ENCODE results near the gene CLDN25. TPM values are rescaled to one million over a fixed set of nuclear protein-coding genes. Genes with fewer than 3 reads are reported as not detected.
"Not testable (repeated sequence)": the region's sequence is repeated elsewhere in the genome, so short reads cannot be mapped to it uniquely, and the experiment has no call there.

CLDN25 gene
- polyA plus RNA-seq, 6 donors from 2014 or later = not detected

DNA sequence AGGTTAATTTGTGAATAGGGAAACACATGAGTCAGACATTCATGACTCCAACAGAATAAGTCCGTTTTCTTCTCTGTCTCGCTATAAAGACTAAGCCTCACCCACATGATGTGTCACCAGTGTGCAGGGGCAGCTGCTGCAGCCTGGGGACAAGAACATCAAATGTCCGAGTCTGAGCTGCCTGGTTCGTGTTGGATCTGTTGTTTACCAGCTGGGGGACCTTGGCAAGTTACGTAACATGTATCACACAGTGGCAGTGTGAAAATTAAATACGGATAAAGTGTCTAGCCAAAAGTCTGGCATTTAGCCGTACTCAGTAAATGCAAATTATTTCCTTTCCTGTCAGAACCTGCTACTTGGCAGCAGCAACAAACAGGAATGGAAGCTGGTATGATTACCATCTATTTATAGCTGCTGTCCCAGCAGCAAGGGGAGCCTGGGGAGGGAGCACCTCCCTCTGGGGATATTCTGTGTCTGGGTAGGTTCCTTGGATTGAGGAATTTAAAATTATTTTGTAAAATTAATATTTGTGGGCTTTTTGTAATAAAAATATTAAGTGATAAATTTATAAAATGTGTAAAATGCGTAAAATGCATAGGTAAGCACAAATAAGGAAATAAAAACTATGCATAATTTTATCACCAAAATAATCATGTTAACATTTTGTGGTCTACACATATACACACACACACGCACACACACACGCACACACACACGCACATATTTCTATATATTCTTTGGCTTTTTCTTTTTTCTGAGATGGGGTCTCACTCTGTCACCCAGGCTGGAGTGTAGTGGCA lies 1.3 kb upstream of the CLDN25 start:
- Mint-ChIP-seq H3K27ac (no peak overlapping the region), H3K4me1 (peaks cover 3 to 6% (median 4%) of the 10 kb centered on the region in 3 donors), H3K36me3 (no peaks in the 10 kb centered on the region), H3K27me3 (peaks cover 18 to 49% (median 38%) of the 10 kb centered on the region in 3 donors), H3K9me3 (no peaks in the 10 kb centered on the region), H3K4me3 (no peak overlapping the region)
- no peak for ATAC-seq (ENCODE audit: low read depth in 2 of 2)
- no peak for DNase-seq

DNA sequence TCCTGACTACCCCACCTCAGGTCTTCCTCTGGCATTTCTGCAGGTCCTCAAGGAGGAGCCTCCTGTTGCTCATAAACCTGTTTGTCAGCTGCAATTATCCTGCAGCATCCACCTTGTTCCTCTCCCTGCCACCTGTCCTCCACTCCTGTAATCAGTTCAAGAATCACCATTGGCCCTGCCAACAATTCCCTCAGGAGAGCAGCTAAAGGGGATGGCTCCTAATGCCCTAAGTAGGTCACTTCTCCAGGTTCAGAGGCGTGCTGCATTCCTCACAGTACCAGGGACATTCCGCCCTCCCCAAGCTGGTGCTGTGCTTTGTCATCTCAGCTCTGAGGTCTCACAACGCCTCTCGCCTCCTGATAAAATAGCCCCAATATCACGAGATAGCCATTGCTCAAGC lies 2.1 kb downstream of the CLDN25 start:
- no peak overlapping the region for H3K4me3 Mint-ChIP-seq
- H3K36me3 Mint-ChIP-seq = no peaks in the 10 kb centered on the region
- H3K27me3 Mint-ChIP-seq = peaks cover 22 to 63% (median 55%) of the 10 kb centered on the region in 3 donors
- H3K9me3 Mint-ChIP-seq = no peaks in the 10 kb centered on the region
- H3K27ac Mint-ChIP-seq = peak overlapping the region in 1 of 6 donors; percentile 71
- DNase-seq (no peak), ATAC-seq (ENCODE audit: low read depth in 2 of 2) (no peak)
- no peaks in the 10 kb centered on the region for H3K4me1 Mint-ChIP-seq

DNA sequence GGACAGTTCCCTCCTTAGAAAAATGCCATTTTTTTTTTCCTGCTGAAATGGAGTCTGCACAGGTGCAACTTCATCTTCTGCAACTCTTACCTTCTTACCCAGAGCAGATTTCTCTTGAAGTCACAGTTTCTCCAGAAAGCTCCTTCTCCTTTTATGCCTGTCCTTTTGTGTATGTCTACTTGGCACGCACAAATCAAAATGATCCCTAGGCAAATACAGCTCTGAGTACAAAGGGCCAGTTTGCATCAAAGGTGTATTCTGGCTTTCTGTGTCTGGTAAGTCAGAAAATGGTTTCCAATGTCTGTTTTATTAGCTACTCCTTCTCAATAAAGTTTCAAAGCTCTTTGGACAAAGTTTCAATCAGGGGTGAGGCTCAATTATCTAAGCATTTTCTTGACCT lies 2.5 kb downstream of the CLDN25 start:
- no peak for DNase-seq
- no peaks in the 10 kb centered on the region for H3K4me1 Mint-ChIP-seq
- no peak overlapping the region for H3K4me3 Mint-ChIP-seq
- H3K27me3 Mint-ChIP-seq = peaks cover 25 to 67% (median 59%) of the 10 kb centered on the region in 3 donors
- no peak for ATAC-seq (ENCODE audit: low read depth in 2 of 2)
- H3K36me3 Mint-ChIP-seq = no peaks in the 10 kb centered on the region
- H3K9me3 Mint-ChIP-seq = no peaks in the 10 kb centered on the region
- H3K27ac Mint-ChIP-seq = no peak overlapping the region

DNA sequence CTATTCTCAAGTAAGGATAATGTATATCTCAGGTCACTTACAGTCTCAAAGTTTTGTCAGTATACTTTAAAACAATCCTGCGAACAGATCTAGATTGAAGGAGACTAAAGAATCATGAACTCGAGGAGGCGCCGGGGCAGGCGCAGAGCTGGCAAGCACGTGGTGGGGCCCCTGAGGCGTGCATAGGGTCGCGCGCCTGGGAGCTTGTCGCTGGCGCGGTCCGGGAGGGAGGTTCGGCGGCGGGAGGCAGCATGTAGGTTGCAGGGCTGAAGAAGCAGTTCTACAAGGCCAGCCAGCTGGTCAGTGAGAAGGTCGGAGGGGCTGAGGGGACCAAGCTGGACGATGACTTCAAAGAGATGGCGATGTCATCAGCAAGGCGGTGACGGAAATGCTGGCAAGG lies 9.4 kb downstream of the CLDN25 start:
- H3K36me3 Mint-ChIP-seq; H3K4me3 Mint-ChIP-seq; DNase-seq; H3K27ac Mint-ChIP-seq; ATAC-seq (ENCODE audit: low read depth in 2 of 2); H3K4me1 Mint-ChIP-seq; H3K9me3 Mint-ChIP-seq: not testable (repeated sequence)
- H3K27me3 Mint-ChIP-seq = peaks cover 14 to 32% (median 17%) of the 10 kb centered on the region in 3 donors

- peak overlapping the region in 1 of 8 donors; percentile 34 for H3K4me3 Mint-ChIP-seq
- no peaks in the 10 kb centered on the region for H3K4me1 Mint-ChIP-seq
- H3K36me3 Mint-ChIP-seq = no peaks in the 10 kb centered on the region
- H3K9me3 Mint-ChIP-seq = no peaks in the 10 kb centered on the region
- H3K27me3 Mint-ChIP-seq = peaks cover 10 to 27% (median 14%) of the 10 kb centered on the region in 3 donors
- no peak overlapping the region for H3K27ac Mint-ChIP-seq
- no peak for ATAC-seq (ENCODE audit: low read depth in 2 of 2)
- DNase-seq = no peak
These were observed 10.2 kb downstream of the CLDN25 start for GRCh38 chr11:113789675-113790320.

- Mint-ChIP-seq H3K9me3 (peaks cover 0 to 3% (median 0%) of the 10 kb centered on the region in 7 donors), H3K27ac (peak overlapping the region in 1 of 6 donors; percentile 34)
- ATAC-seq (ENCODE audit: low read depth in 2 of 2) = peak in 1 of 2 donors; percentile 66
These were observed 17.2 kb downstream of the CLDN25 start for GRCh38 chr11:113796663-113797259.

GRCh38 chr11:113802621-113803020 lies 23.0 kb downstream of the CLDN25 start:
- Mint-ChIP-seq H3K27ac (peak overlapping the region in 1 of 6 donors; percentile 63), H3K27me3 (no peaks in the 10 kb centered on the region), H3K9me3 (no peaks in the 10 kb centered on the region), H3K36me3 (peaks cover 0 to 37% of the 10 kb centered on the region in 2 donors), H3K4me1 (peaks cover 4 to 7% (median 4%) of the 10 kb centered on the region in 3 donors), H3K4me3 (no peak overlapping the region)
- no peak for DNase-seq
- ATAC-seq (ENCODE audit: low read depth in 2 of 2) = no peak

More at GRCh38 chr11:113796663-113797259, 17.2 kb downstream of the CLDN25 start:
- Mint-ChIP-seq H3K4me3 (no peak overlapping the region), H3K36me3 (peaks cover 0 to 17% of the 10 kb centered on the region in 2 donors), H3K4me1 (no peaks in the 10 kb centered on the region), H3K27me3 (no peaks in the 10 kb centered on the region)
- DNase-seq = peak; percentile 10

- Mint-ChIP-seq H3K9me3 (no peaks in the 10 kb centered on the region), H3K4me1 (peaks cover 4 to 7% (median 4%) of the 10 kb centered on the region in 3 donors), H3K27ac (no peak overlapping the region), H3K27me3 (no peaks in the 10 kb centered on the region), H3K36me3 (peaks cover 5 to 35% of the 10 kb centered on the region in 2 donors), H3K4me3 (no peak overlapping the region)
- ATAC-seq (ENCODE audit: low read depth in 2 of 2) (no peak), DNase-seq (no peak)
These were observed 26.0 kb downstream of the CLDN25 start for GRCh38 chr11:113805640-113806039.

GRCh38 chr11:113806406-113806805 lies 26.8 kb downstream of the CLDN25 start:
- Mint-ChIP-seq H3K9me3 (no peaks in the 10 kb centered on the region), H3K27me3 (no peaks in the 10 kb centered on the region), H3K4me3 (no peak overlapping the region), H3K4me1 (peaks cover 4 to 7% (median 4%) of the 10 kb centered on the region in 3 donors), H3K36me3 (peaks cover 6 to 29% of the 10 kb centered on the region in 2 donors), H3K27ac (peak overlapping the region in 3 of 6 donors; percentile 30 to 91 (median 62))
- ATAC-seq (ENCODE audit: low read depth in 2 of 2) (peak in 1 of 2 donors; percentile 52), DNase-seq (peak; percentile 25)

DNA sequence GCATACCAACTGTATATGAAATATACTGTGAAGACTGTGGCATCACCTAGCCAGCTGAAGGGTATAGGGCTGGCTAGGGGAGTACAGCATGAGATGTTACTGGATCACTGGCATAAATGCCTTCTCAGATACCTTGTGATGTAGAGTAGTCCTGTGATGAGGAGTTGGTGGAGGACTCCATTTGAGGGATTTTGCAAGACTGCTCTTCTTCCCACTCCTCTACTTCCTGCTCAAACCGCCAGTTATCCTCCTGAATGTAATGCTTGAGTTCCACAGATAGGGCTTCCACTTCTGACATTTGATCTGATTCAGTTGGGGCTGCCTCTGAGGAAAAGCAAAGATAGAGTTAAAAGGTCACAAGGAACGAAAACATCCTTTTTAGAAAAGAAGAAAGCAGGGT lies 29.3 kb downstream of the CLDN25 start:
- no peaks in the 10 kb centered on the region for H3K9me3 Mint-ChIP-seq
- DNase-seq (no peak), ATAC-seq (ENCODE audit: low read depth in 2 of 2) (no peak)
- H3K27me3 Mint-ChIP-seq = no peaks in the 10 kb centered on the region
- peak overlapping the region in 2 of 6 donors; percentile 50 to 56 for H3K27ac Mint-ChIP-seq
- H3K36me3 Mint-ChIP-seq = peaks cover 6 to 22% of the 10 kb centered on the region in 2 donors
- H3K4me3 Mint-ChIP-seq = no peak overlapping the region
- H3K4me1 Mint-ChIP-seq = peaks cover 4 to 10% (median 7%) of the 10 kb centered on the region in 3 donors

DNA sequence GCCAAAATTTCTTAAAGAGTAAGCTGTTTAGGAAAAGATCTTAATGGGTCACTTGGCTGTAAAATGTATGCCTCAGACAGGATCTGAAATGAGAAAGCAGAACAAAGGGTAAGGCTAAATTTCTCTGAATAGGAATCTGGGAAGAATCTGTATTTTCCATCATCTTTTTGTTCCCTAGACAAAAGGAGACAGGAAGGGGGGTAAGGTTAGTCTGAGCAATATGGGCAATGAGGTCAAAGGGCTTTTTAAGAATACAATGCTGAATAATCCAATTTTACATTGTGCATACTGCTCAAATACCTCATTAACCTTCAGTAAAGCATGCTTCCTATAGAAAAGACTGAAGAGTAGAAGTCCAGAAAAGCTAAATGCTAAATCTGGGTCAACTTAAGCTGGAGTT lies 34.6 kb downstream of the CLDN25 start:
- DNase-seq (no peak), ATAC-seq (ENCODE audit: low read depth in 2 of 2) (no peak)
- Mint-ChIP-seq H3K4me3 (no peak overlapping the region), H3K4me1 (peaks cover 0 to 6% (median 0%) of the 10 kb centered on the region in 3 donors), H3K27ac (peak overlapping the region in 1 of 6 donors; percentile 54), H3K9me3 (no peaks in the 10 kb centered on the region), H3K36me3 (peaks cover 13 to 24% of the 10 kb centered on the region in 2 donors), H3K27me3 (no peaks in the 10 kb centered on the region)

DNA sequence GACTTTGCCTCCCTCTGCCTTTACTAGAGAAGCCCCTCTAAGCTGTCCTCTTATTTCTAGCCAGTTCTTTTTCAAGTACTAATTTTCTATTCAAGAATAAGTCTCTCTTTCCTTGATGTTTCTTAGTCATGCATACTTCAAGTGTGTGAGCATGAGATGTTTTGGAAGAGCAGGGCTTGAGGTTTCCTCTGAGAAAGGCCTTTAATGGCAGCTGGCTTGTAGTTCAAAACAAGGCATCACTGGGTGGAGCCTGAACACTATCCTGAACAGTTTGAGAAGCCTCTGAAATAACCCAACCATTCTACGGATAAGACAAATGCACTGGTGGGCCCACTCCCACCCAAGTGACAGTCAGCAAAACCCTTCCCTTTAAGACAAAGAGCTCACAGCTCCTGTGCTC lies 37.6 kb downstream of the CLDN25 start:
- ATAC-seq (ENCODE audit: low read depth in 2 of 2) = no peak
- H3K36me3 Mint-ChIP-seq = peaks cover 25 to 28% of the 10 kb centered on the region in 2 donors
- no peak for DNase-seq
- peaks cover 0 to 6% (median 0%) of the 10 kb centered on the region in 3 donors for H3K4me1 Mint-ChIP-seq
- H3K4me3 Mint-ChIP-seq = no peak overlapping the region
- peak overlapping the region in 1 of 6 donors; percentile 29 for H3K27ac Mint-ChIP-seq
- H3K9me3 Mint-ChIP-seq = peaks cover 0 to 2% (median 0%) of the 10 kb centered on the region in 7 donors
- H3K27me3 Mint-ChIP-seq = no peaks in the 10 kb centered on the region

GRCh38 chr11:113817626-113818025 lies 38.0 kb downstream of the CLDN25 start:
- peak overlapping the region in 1 of 6 donors; percentile 47 for H3K27ac Mint-ChIP-seq
- H3K27me3 Mint-ChIP-seq = no peaks in the 10 kb centered on the region
- no peak for ATAC-seq (ENCODE audit: low read depth in 2 of 2)
- peaks cover 28 to 29% of the 10 kb centered on the region in 2 donors for H3K36me3 Mint-ChIP-seq
- no peak for DNase-seq
- H3K4me1 Mint-ChIP-seq = peaks cover 0 to 5% (median 0%) of the 10 kb centered on the region in 3 donors
- H3K9me3 Mint-ChIP-seq = peaks cover 0 to 2% (median 0%) of the 10 kb centered on the region in 7 donors
- no peak overlapping the region for H3K4me3 Mint-ChIP-seq
